GM18870 (cell line): ENCODE data around the gene GUCA2B.

Source experiments
- ATAC-seq: cut with Tn5 transposase; IDR thresholded peaks from one replicate; pipeline ENCODE4 v1.9.1; 2021; ENCODE audit warnings: moderate library complexity; ENCODE audit not compliant: unreplicated experiment

GUCA2B gene

GRCh38 chr1:42184616-42185015, 31.4 kb downstream of the GUCA2B start:
- ATAC-seq: no peak

GRCh38 chr1:42186152-42186551, 32.9 kb downstream of the GUCA2B start:
- no peak for ATAC-seq

GRCh38 chr1:42189931-42190853, 37.0 kb downstream of the GUCA2B start:
- no peak for ATAC-seq

- no peak for ATAC-seq
Measured at GRCh38 chr1:42191319-42191718, 38.1 kb downstream of the GUCA2B start.

GRCh38 chr1:42192106-42192505, 38.9 kb downstream of the GUCA2B start:
- no peak for ATAC-seq

GRCh38 chr1:42195841-42196240, 42.6 kb downstream of the GUCA2B start:
- ATAC-seq: no peak

GRCh38 chr1:42198251-42198650, 45.0 kb downstream of the GUCA2B start:
- no peak for ATAC-seq

- no peak for ATAC-seq
Measured at GRCh38 chr1:42201986-42202385, 48.8 kb downstream of the GUCA2B start.
